DND-41 (cell line): ENCODE measurements around the gene PTGES2.

Experiments
- ATAC-seq: fragments of 200-7000 bp; cut with Tn5 transposase; 3 replicates; pipeline ENCODE4 v1.9.1; 2021; ENCODE audit warnings: low read depth; ENCODE audit not compliant: insufficient read depth
- DNase-seq: peaks from one replicate; pipeline ENCODE4 v3.0.0-alpha.2; 2020
- H2AFZ ChIP-seq: 2 replicates; pipeline ENCODE4 v1.6.0; 2012; ENCODE audit warnings: low read depth, low read length
- H3K27ac ChIP-seq: 2 replicates; pipeline ENCODE4 v1.5.1; 2012; ENCODE audit warnings: low read length, inconsistent platforms
- H3K27me3 ChIP-seq: fragments of 200-600 bp; sonication (generic); 2 replicates; pipeline ENCODE4 v1.6.0; 2012; ENCODE audit warnings: low read length, mild to moderate bottlenecking, inconsistent platforms; ENCODE audit not compliant: insufficient read depth, poor library complexity
- H3K36me3 ChIP-seq: 2 replicates; pipeline ENCODE4 v1.5.1; 2012; ENCODE audit warnings: low read length, inconsistent platforms; ENCODE audit not compliant: insufficient read depth
- H3K4me1 ChIP-seq: 2 replicates; pipeline ENCODE4 v1.5.1; 2012; ENCODE audit warnings: mild to moderate bottlenecking, low read length; ENCODE audit not compliant: insufficient read depth
- H3K4me2 ChIP-seq: 2 replicates; pipeline ENCODE4 v1.6.0; 2012; ENCODE audit warnings: mild to moderate bottlenecking, moderate library complexity, low read length, inconsistent platforms; ENCODE audit not compliant: insufficient read depth
- H3K4me3 ChIP-seq, 2 experiments: fragments of 200-600 bp in 1 of 2; shearing (Covaris generic) in 1 of 2; 2 replicates each; pipeline ENCODE4 v1.5.1; 2012 to 2016; ENCODE audit warnings: inconsistent platforms in 2 of 2, low read length in 2 of 2, mild to moderate bottlenecking in 2 of 2, low read depth in 1 of 2, moderate library complexity in 1 of 2
- H3K79me2 ChIP-seq: 2 replicates; pipeline ENCODE4 v1.6.0; 2012; ENCODE audit warnings: low read length, inconsistent platforms; ENCODE audit not compliant: insufficient read depth
- H3K9ac ChIP-seq: 2 replicates; pipeline ENCODE4 v1.6.0; 2012; ENCODE audit warnings: low read depth, mild to moderate bottlenecking, inconsistent platforms, low read length, moderate library complexity
- H3K9me3 ChIP-seq: 2 replicates; pipeline ENCODE4 v1.5.1; 2012; ENCODE audit warnings: low read length, moderate library complexity, mild to moderate bottlenecking, inconsistent platforms; ENCODE audit not compliant: insufficient read depth, severe bottlenecking
- H4K20me1 ChIP-seq: 2 replicates; pipeline ENCODE4 v1.6.0; 2012; ENCODE audit warnings: low read length; ENCODE audit not compliant: insufficient read depth
- CTCF ChIP-seq: IDR thresholded peaks from 2 replicates; pipeline ENCODE4 v1.5.1; 2012; ENCODE audit warnings: borderline replicate concordance, low read length, moderate library complexity, mild to moderate bottlenecking; ENCODE audit not compliant: poor library complexity, severe bottlenecking; ENCODE audit errors: extremely low read depth
- EZH2 ChIP-seq: IDR thresholded peaks from 3 replicates; pipeline ENCODE4 v1.6.1; 2012; ENCODE audit warnings: borderline replicate concordance, low read depth, mild to moderate bottlenecking, moderate library complexity, low read length, inconsistent platforms; ENCODE audit not compliant: severe bottlenecking

Gene PTGES2

GRCh38 chr9:128123451-128124080 lies 4.0 kb downstream of the PTGES2 start:
- Histone ChIP-seq H4K20me1 (peaks cover 26% of the 10 kb centered on the region), H3K27ac (no peak overlapping the region), H3K79me2 (peaks cover 31% of the 10 kb centered on the region), H2AFZ (no peak overlapping the region), H3K4me2 (no peak overlapping the region), H3K4me1 (peaks cover 27% of the 10 kb centered on the region), H3K9me3 (no peaks in the 10 kb centered on the region), H3K9ac (no peak overlapping the region), H3K4me3 (no peak overlapping the region), H3K36me3 (peaks cover 49% of the 10 kb centered on the region), H3K27me3 (no peaks in the 10 kb centered on the region)
- no peak for DNase-seq
- no peak for ATAC-seq
- TF ChIP-seq CTCF (no peak), EZH2 (no peak)

- no peaks in the 10 kb centered on the region for H3K9me3 ChIP-seq
- no peak overlapping the region for H3K27ac ChIP-seq
- peaks cover 26% of the 10 kb centered on the region for H4K20me1 ChIP-seq
- peaks cover 31% of the 10 kb centered on the region for H3K79me2 ChIP-seq
- H3K9ac ChIP-seq: no peak overlapping the region
- H3K4me1 ChIP-seq: peaks cover 25% of the 10 kb centered on the region
- peaks cover 49% of the 10 kb centered on the region for H3K36me3 ChIP-seq
- TF ChIP-seq CTCF (no peak), EZH2 (no peak)
- no peaks in the 10 kb centered on the region for H3K27me3 ChIP-seq
- no peak overlapping the region for H2AFZ ChIP-seq
- H3K4me3 ChIP-seq: no peak overlapping the region
- no peak overlapping the region for H3K4me2 ChIP-seq
- no peak for DNase-seq
- ATAC-seq: no peak
These were observed 4.7 kb downstream of the PTGES2 start for GRCh38 chr9:128122809-128123175.

GRCh38 chr9:128121924-128122808 lies 5.4 kb downstream of the PTGES2 start:
- no peak for ATAC-seq
- H3K9ac ChIP-seq: no peak overlapping the region
- H3K79me2 ChIP-seq: peaks cover 27% of the 10 kb centered on the region
- no peak overlapping the region for H3K27ac ChIP-seq
- H3K4me3 ChIP-seq: no peak overlapping the region
- H3K9me3 ChIP-seq: no peaks in the 10 kb centered on the region
- peaks cover 26% of the 10 kb centered on the region for H4K20me1 ChIP-seq
- H3K27me3 ChIP-seq: no peaks in the 10 kb centered on the region
- DNase-seq: no peak
- peaks cover 49% of the 10 kb centered on the region for H3K36me3 ChIP-seq
- TF ChIP-seq EZH2 (no peak), CTCF (no peak)
- H3K4me2 ChIP-seq: no peak overlapping the region
- no peak overlapping the region for H2AFZ ChIP-seq
- H3K4me1 ChIP-seq: peaks cover 27% of the 10 kb centered on the region
